Measurements from ENCODE around the gene CALHM4. TPM values are rescaled to one million over a fixed set of nuclear protein-coding genes. Genes with fewer than 3 reads are reported as not detected.

CALHM4 gene
- total and polyA plus RNA-seq, 2 of the 4 experiments (the other 2 are of a cell fraction), result 0.07 TPM; not detected in 1

DNA sequence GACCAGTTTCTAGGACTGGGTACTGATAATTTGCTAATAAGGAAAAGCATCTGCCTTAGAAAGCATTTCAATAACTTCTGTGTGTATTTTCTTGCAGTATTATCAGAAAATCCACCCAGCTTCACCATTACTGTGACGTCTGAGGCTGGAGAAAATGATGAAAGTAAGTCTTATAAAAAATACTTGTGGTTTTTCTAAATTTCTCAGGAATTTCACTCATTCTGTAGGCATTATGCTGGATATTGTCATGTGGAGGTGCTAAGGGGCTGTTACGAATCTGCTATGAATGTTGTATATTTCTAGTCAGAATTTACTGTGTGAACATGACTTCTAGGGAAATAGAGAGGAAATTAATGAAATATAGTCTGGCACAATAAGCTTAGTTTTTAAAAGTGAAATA lies 26.6 kb downstream of the CALHM4 start:
- in situ Hi-C loops (cut with MboI; ENCODE audit: low sequenced_read_pairs), result no loop called here
- Histone ChIP-seq H2BK120ac (ENCODE audit: low read depth, low read length) (no peak overlapping the region), H4K91ac (ENCODE audit: insufficient read depth, low read depth, low read length) (no peak overlapping the region), H3K79me1 (ENCODE audit: low read depth in 1 of 2, low read length in 2 of 2) (peaks cover 12 to 31% of the 10 kb centered on the region in 2 experiments), H3K14ac (replicated peaks; ENCODE audit: low read depth, low read length) (no peak overlapping the region), H3K9ac (ENCODE audit: low read depth, low read length) (no peak overlapping the region), H3K4me2 (ENCODE audit: low read depth, low read length) (peak overlapping the region; percentile 69; the same call in 1 of the 2 replicates), H3K4ac (ENCODE audit: low read depth, low read length) (no peak overlapping the region), H3K9me3 (ENCODE audit: control insufficient read depth, insufficient read depth, low read length) (no peaks in the 10 kb centered on the region), H2BK20ac (ENCODE audit: low read depth, low read length) (no peak overlapping the region), H4K8ac (ENCODE audit: low read depth in 2 of 2, low read length in 2 of 2) (no peak overlapping the region), H2AK5ac (ENCODE audit: low read depth, low read length) (no peak overlapping the region), H3K9me1 (ENCODE audit: insufficient read depth, low read length) (no peaks in the 10 kb centered on the region), H3K23ac (ENCODE audit: low read depth, low read length) (no peak overlapping the region), H2BK15ac (ENCODE audit: low read depth, low read length) (no peak overlapping the region), H3K4me3 (ENCODE audit: insufficient read depth, low read depth, low read length) (no peak overlapping the region), H4K5ac (ENCODE audit: low read depth, low read length) (no peak overlapping the region), H2BK5ac (ENCODE audit: low read depth, low read length, poor library complexity, severe bottlenecking) (peak overlapping the region; percentile 76), H3K4me1 (ENCODE audit: control insufficient read depth, insufficient read depth, low read length) (no peaks in the 10 kb centered on the region), H3K27me3 (ENCODE audit: control insufficient read depth, insufficient read depth, low read length) (no peaks in the 10 kb centered on the region), H3K56ac (ENCODE audit: extremely low read depth, insufficient read depth, low read length) (no peak overlapping the region), H4K20me1 (ENCODE audit: insufficient read depth, low read length) (no peaks in the 10 kb centered on the region; the same call in 1 of the 2 replicates), H2AFZ (replicated peaks; ENCODE audit: low read length, poor library complexity) (no peak overlapping the region), H2AK9ac (replicated peaks; ENCODE audit: low read depth, low read length, poor library complexity) (no peak overlapping the region), H3K18ac (ENCODE audit: low read depth, low read length) (no peak overlapping the region), H3K36me3 (ENCODE audit: control insufficient read depth, insufficient read depth, low read length) (peaks cover 9% of the 10 kb centered on the region), H3K27ac (ENCODE audit: insufficient read depth, low read length) (no peak overlapping the region)
- no CpG with 5 or more reads among the region's 2 CpGs for WGBS, 2 experiments (ENCODE audit: extremely low coverage in 2 of 2, insufficient read length in 1 of 2)
- dilution Hi-C loops (cut with HindIII; ENCODE audit: low sequenced_read_pairs, unreplicated experiment), result no loop called here
- intact Hi-C loops (cut with micrococcal nuclease), result no loop called here
- peak; percentile 64 for ATAC-seq (ENCODE audit: low read depth)
- POLR2A ChIA-PET (ENCODE audit: unreplicated experiment), result no interaction called here
- TF ChIP-seq, protein P1, sequence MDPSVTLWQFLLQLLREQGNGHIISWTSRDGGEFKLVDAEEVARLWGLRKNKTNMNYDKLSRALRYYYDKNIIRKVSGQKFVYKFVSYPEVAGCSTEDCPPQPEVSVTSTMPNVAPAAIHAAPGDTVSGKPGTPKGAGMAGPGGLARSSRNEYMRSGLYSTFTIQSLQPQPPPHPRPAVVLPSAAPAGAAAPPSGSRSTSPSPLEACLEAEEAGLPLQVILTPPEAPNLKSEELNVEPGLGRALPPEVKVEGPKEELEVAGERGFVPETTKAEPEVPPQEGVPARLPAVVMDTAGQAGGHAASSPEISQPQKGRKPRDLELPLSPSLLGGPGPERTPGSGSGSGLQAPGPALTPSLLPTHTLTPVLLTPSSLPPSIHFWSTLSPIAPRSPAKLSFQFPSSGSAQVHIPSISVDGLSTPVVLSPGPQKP (IDR thresholded peaks at IDR 0.05; ENCODE audit: borderline replicate concordance, low read depth, low read length), result no peak
- TF ChIP-seq MAFK (IDR thresholded peaks at IDR 0.05; ENCODE audit: low read depth, low read length) (no peak), MXI1 (IDR thresholded peaks at IDR 0.05; ENCODE audit: borderline replicate concordance, low read depth, low read length) (no peak), CHD1 (IDR thresholded peaks at IDR 0.05; ENCODE audit: low read depth, low read length) (no peak), RAD21 (IDR thresholded peaks at IDR 0.05; ENCODE audit: low read length) (no peak), NFE2L2 (IDR thresholded peaks at IDR 0.05; ENCODE audit: low read depth, low read length) (no peak), CEBPB (IDR thresholded peaks at IDR 0.05; ENCODE audit: low read depth, low read length) (no peak), RFX5 (IDR thresholded peaks at IDR 0.05; ENCODE audit: low read depth, low read length) (no peak), BHLHE40 (IDR thresholded peaks at IDR 0.05; ENCODE audit: low read depth, low read length) (no peak), SMC3 (IDR thresholded peaks at IDR 0.05; ENCODE audit: low read depth, low read length) (no peak), RCOR1 (IDR thresholded peaks at IDR 0.05; ENCODE audit: insufficient replicate concordance, low read length) (no peak), POLR2A (IDR thresholded peaks at IDR 0.05; ENCODE audit: low read depth, low read length) (no peak), MAZ (IDR thresholded peaks at IDR 0.05; ENCODE audit: borderline replicate concordance, low read depth, low read length) (no peak), FOS (IDR thresholded peaks at IDR 0.05; ENCODE audit: low read depth, low read length) (no peak)
- TF ChIP-seq, protein P2, sequence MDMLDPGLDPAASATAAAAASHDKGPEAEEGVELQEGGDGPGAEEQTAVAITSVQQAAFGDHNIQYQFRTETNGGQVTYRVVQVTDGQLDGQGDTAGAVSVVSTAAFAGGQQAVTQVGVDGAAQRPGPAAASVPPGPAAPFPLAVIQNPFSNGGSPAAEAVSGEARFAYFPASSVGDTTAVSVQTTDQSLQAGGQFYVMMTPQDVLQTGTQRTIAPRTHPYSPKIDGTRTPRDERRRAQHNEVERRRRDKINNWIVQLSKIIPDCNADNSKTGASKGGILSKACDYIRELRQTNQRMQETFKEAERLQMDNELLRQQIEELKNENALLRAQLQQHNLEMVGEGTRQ (IDR thresholded peaks at IDR 0.05; ENCODE audit: low read depth, low read length), result no peak
- TF ChIP-seq, protein P3, sequence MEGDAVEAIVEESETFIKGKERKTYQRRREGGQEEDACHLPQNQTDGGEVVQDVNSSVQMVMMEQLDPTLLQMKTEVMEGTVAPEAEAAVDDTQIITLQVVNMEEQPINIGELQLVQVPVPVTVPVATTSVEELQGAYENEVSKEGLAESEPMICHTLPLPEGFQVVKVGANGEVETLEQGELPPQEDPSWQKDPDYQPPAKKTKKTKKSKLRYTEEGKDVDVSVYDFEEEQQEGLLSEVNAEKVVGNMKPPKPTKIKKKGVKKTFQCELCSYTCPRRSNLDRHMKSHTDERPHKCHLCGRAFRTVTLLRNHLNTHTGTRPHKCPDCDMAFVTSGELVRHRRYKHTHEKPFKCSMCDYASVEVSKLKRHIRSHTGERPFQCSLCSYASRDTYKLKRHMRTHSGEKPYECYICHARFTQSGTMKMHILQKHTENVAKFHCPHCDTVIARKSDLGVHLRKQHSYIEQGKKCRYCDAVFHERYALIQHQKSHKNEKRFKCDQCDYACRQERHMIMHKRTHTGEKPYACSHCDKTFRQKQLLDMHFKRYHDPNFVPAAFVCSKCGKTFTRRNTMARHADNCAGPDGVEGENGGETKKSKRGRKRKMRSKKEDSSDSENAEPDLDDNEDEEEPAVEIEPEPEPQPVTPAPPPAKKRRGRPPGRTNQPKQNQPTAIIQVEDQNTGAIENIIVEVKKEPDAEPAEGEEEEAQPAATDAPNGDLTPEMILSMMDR (conservative IDR thresholded peaks at IDR 0.05; ENCODE audit: low read depth, low read length), result no peak
- DNase-seq, result peak; percentile 74
- CTCF ChIA-PET, result interaction anchor here (1.0 kb wide), 1 partner anchor 312 kb away, joined by 4 read pairs; no protein-coding TSS in a partner anchor
- BruUV-seq (replicated peaks), result no TSS peak
